Keratinocyte (primary cell): ENCODE results near the gene ADAM29. TPM values are rescaled to one million over a fixed set of nuclear protein-coding genes. Genes with fewer than 3 reads are reported as not detected.
"Not testable (repeated sequence)": the region's sequence is repeated elsewhere in the genome, so short reads cannot be mapped to it uniquely, and the experiment has no call there.

ENCODE experiments used
- DNase-seq: peaks from one replicate; pipeline ENCODE4 v3.0.0-alpha.2; 2011; ENCODE audit warnings: low read depth, missing footprints, low spot score
- FAIRE-seq: peaks from 2 replicates; lab custom pipeline; 2011; peaks lifted over from hg19 to GRCh38; lab: Jason Lieb, UNC
- H2AFZ ChIP-seq: 2 replicates; pipeline ENCODE4 v1.6.0; 2012; ENCODE audit warnings: low read length, control low read depth, inconsistent platforms; ENCODE audit not compliant: control insufficient read depth
- H3K27ac ChIP-seq: 2 replicates; pipeline ENCODE4 v1.5.1; 2011; ENCODE audit warnings: low read length; ENCODE audit not compliant: control insufficient read depth, insufficient read depth
- H3K27me3 ChIP-seq: 3 replicates; pipeline ENCODE4 v1.6.0; 2011; ENCODE audit warnings: low read length; ENCODE audit not compliant: control insufficient read depth, insufficient read depth; ENCODE audit errors: extremely low read depth
- H3K36me3 ChIP-seq, 2 experiments: 2 replicates in 1 of 2; 3 replicates in 1 of 2; pipeline ENCODE4 v1.5.1; 2011; ENCODE audit warnings: low read length in 2 of 2, mild to moderate bottlenecking in 1 of 2; ENCODE audit not compliant: control insufficient read depth in 2 of 2, insufficient read depth in 2 of 2; ENCODE audit errors: extremely low read depth in 1 of 2
- H3K4me1 ChIP-seq: 3 replicates; pipeline ENCODE4 v1.5.1; 2011; ENCODE audit warnings: low read length; ENCODE audit not compliant: control insufficient read depth, insufficient read depth; ENCODE audit errors: extremely low read depth
- H3K4me2 ChIP-seq: 3 replicates; pipeline ENCODE4 v1.6.0; 2011; ENCODE audit warnings: low read depth, low read length; ENCODE audit not compliant: control insufficient read depth, insufficient read depth; ENCODE audit errors: extremely low read depth
- H3K4me3 ChIP-seq, 3 experiments: fragments of 200-600 bp in 1 of 3; sonication (generic) in 1 of 3; 2 replicates in 2 of 3; 3 replicates in 1 of 3; pipeline ENCODE4 v1.5.1; 2011 to 2016; ENCODE audit warnings: low read length in 3 of 3, mild to moderate bottlenecking in 3 of 3, control low read depth in 2 of 3, inconsistent platforms in 1 of 3, low read depth in 1 of 3, mixed read lengths in 1 of 3, mixed run types in 1 of 3, moderate library complexity in 1 of 3; ENCODE audit not compliant: control insufficient read depth in 2 of 3, insufficient read depth in 2 of 3; ENCODE audit errors: extremely low read depth in 1 of 3
- H3K79me2 ChIP-seq: 2 replicates; pipeline ENCODE4 v1.6.0; 2012; ENCODE audit warnings: low read length; ENCODE audit not compliant: control insufficient read depth, insufficient read depth
- H3K9ac ChIP-seq: 3 replicates; pipeline ENCODE4 v1.6.0; 2011; ENCODE audit warnings: low read length; ENCODE audit not compliant: control insufficient read depth, insufficient read depth; ENCODE audit errors: extremely low read depth
- H3K9me1 ChIP-seq: 3 replicates; pipeline ENCODE4 v1.6.0; 2011; ENCODE audit warnings: low read length; ENCODE audit not compliant: control insufficient read depth, insufficient read depth; ENCODE audit errors: extremely low read depth
- H3K9me3 ChIP-seq: 2 replicates; pipeline ENCODE4 v1.5.1; 2012; ENCODE audit warnings: low read depth, low read length; ENCODE audit not compliant: control insufficient read depth
- H4K20me1 ChIP-seq: 3 replicates; pipeline ENCODE4 v1.6.0; 2011; ENCODE audit warnings: low read length; ENCODE audit not compliant: control insufficient read depth, insufficient read depth; ENCODE audit errors: extremely low read depth
- EZH2 ChIP-seq: IDR thresholded peaks from one replicate; pipeline ENCODE4 v1.6.1; 2012; ENCODE audit warnings: inconsistent platforms, mild to moderate bottlenecking, low read length, moderate library complexity
- dilution Hi-C: fragments of 300-500 bp; cut with MboI; formaldehyde crosslinking; loops from one replicate; pipeline ENCODE4 v1.7.0; 2020; ENCODE audit warnings: low sequenced_read_pairs; ENCODE audit not compliant: extremely low pct_ligation_motif_present
- polyA plus RNA-seq, 5 experiments: library from polyadenylated mRNA; depleted of rRNA in 3 of 5; stranded (reverse) in 3 of 5; stranded (forward) in 1 of 5; unstranded in 1 of 5; fragments of >200 nt; gene quantifications; 1 replicate in 1 of 5; 2 replicates in 3 of 5; 3 replicates in 1 of 5; pipeline versions ENCODE4 v1.2.1 to v1.2.3, GENCODE V29; 2011 to 2012; ENCODE audit warnings: missing spikeins in 2 of 5, low read depth in 1 of 5, low replicate concordance in 1 of 5
- TF ChIP-seq, protein P1 (sequence below), 3 experiments: IDR thresholded peaks in 1 of 3; conservative IDR thresholded peaks in 1 of 3; optimal IDR thresholded peaks in 1 of 3; 2 replicates in 2 of 3; 3 replicates in 1 of 3; pipeline versions ENCODE3 to v1.5.1; 2011; ENCODE audit warnings: low read length in 3 of 3, mild to moderate bottlenecking in 3 of 3, moderate library complexity in 2 of 3, control low read depth in 1 of 3, inconsistent platforms in 1 of 3; ENCODE audit not compliant: insufficient read depth in 2 of 3; ENCODE audit errors: extremely low read depth in 1 of 3

ADAM29 gene
- polyA plus RNA-seq, 1 donor (not counting 4 experiments of a cell fraction or from before 2014, with no cell fraction given), result not detected

GRCh38 chr4:174973336-174973735, 55.2 kb downstream of the ADAM29 start:
- TF ChIP-seq EZH2, result no peak
- TF ChIP-seq, protein P1, sequence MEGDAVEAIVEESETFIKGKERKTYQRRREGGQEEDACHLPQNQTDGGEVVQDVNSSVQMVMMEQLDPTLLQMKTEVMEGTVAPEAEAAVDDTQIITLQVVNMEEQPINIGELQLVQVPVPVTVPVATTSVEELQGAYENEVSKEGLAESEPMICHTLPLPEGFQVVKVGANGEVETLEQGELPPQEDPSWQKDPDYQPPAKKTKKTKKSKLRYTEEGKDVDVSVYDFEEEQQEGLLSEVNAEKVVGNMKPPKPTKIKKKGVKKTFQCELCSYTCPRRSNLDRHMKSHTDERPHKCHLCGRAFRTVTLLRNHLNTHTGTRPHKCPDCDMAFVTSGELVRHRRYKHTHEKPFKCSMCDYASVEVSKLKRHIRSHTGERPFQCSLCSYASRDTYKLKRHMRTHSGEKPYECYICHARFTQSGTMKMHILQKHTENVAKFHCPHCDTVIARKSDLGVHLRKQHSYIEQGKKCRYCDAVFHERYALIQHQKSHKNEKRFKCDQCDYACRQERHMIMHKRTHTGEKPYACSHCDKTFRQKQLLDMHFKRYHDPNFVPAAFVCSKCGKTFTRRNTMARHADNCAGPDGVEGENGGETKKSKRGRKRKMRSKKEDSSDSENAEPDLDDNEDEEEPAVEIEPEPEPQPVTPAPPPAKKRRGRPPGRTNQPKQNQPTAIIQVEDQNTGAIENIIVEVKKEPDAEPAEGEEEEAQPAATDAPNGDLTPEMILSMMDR (optimal IDR thresholded peaks at IDR 0.05 in 1 of 3, IDR thresholded peaks at IDR 0.05 in 1 of 3, conservative IDR thresholded peaks at IDR 0.05 in 1 of 3; ENCODE audit: extremely low read depth in 1 of 3, insufficient read depth in 2 of 3, low read length in 3 of 3), result no peak
- Histone ChIP-seq H3K79me2 (no peaks in the 10 kb centered on the region), H3K27me3 (no peaks in the 10 kb centered on the region), H3K4me1 (no peaks in the 10 kb centered on the region), H3K9me3 (peaks cover 2% of the 10 kb centered on the region), H3K4me2 (no peak overlapping the region), H3K27ac (no peak overlapping the region), H2AFZ (no peak overlapping the region), H3K36me3 (no peaks in the 10 kb centered on the region), H3K9me1 (no peaks in the 10 kb centered on the region), H4K20me1 (no peaks in the 10 kb centered on the region), H3K4me3 (no peak overlapping the region), H3K9ac (no peak overlapping the region)
- no peak for FAIRE-seq
- dilution Hi-C loops, result no loop called here
- DNase-seq, result no peak

DNA sequence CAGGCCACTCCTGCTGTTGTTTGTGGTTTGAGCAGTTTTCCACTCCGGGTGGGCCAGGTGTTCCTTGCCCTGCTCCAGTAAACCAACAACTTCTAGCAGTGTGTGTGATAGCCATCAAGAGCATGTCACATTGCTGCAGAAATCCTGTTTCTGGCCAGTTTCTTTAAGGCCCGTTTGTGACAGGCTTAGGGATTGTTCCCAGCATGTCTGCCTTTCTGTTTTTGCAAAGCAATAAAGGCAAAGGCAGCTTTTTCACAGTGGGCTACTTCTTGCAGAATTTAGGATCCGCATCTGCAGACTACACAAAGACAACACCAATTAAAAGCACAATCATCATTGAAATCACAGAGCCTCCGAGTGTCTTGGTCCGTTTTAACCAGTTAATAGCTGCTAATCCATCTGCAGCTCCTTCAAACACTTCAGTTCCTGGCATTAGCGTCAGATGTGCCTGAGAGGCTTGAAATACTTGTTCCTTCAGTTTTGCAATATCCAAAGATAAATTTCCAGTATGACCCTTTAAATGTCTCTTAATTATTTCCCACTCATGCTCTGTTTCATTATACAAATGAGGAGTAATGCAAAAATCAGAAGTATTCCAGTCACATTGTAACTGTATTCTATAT, 65.1 kb downstream of the ADAM29 start:
- DNase-seq (no peak), FAIRE-seq (no peak)
- no peak overlapping the region for H2AFZ ChIP-seq
- H3K4me3 ChIP-seq, result no peak overlapping the region
- no peak overlapping the region for H3K9ac ChIP-seq
- H3K9me3 ChIP-seq, result peaks cover 3% of the 10 kb centered on the region
- dilution Hi-C loops, result no loop called here
- H3K79me2 ChIP-seq, result no peaks in the 10 kb centered on the region
- H3K27ac ChIP-seq, result no peak overlapping the region
- no peak overlapping the region for H3K4me2 ChIP-seq
- H4K20me1 ChIP-seq, result no peaks in the 10 kb centered on the region
- no peaks in the 10 kb centered on the region for H3K27me3 ChIP-seq
- H3K4me1 ChIP-seq, result no peaks in the 10 kb centered on the region
- no peaks in the 10 kb centered on the region for H3K9me1 ChIP-seq
- no peak for TF ChIP-seq EZH2
- TF ChIP-seq, protein P1 (optimal IDR thresholded peaks at IDR 0.05 in 1 of 3, IDR thresholded peaks at IDR 0.05 in 1 of 3, conservative IDR thresholded peaks at IDR 0.05 in 1 of 3; ENCODE audit: extremely low read depth in 1 of 3, insufficient read depth in 2 of 3, low read length in 3 of 3), result no peak
- no peaks in the 10 kb centered on the region for H3K36me3 ChIP-seq

- H3K27me3 ChIP-seq, FAIRE-seq, H3K4me1 ChIP-seq, H3K4me3 ChIP-seq, H3K27ac ChIP-seq, dilution Hi-C loops, H3K36me3 ChIP-seq, H3K79me2 ChIP-seq, DNase-seq, H3K9me3 ChIP-seq, H3K9ac ChIP-seq, H3K4me2 ChIP-seq, H4K20me1 ChIP-seq, H3K9me1 ChIP-seq, H2AFZ ChIP-seq: not testable (repeated sequence)
Measured at GRCh38 chr4:174983870-174984269, 65.7 kb downstream of the ADAM29 start.
